Measurements from ENCODE around the gene BFSP1. TPM values are rescaled to one million over a fixed set of nuclear protein-coding genes. Genes with fewer than 3 reads are reported as not detected.

The BFSP1 gene
- total RNA-seq, 1 donor from 2014 or later = 9.6 TPM

DNA sequence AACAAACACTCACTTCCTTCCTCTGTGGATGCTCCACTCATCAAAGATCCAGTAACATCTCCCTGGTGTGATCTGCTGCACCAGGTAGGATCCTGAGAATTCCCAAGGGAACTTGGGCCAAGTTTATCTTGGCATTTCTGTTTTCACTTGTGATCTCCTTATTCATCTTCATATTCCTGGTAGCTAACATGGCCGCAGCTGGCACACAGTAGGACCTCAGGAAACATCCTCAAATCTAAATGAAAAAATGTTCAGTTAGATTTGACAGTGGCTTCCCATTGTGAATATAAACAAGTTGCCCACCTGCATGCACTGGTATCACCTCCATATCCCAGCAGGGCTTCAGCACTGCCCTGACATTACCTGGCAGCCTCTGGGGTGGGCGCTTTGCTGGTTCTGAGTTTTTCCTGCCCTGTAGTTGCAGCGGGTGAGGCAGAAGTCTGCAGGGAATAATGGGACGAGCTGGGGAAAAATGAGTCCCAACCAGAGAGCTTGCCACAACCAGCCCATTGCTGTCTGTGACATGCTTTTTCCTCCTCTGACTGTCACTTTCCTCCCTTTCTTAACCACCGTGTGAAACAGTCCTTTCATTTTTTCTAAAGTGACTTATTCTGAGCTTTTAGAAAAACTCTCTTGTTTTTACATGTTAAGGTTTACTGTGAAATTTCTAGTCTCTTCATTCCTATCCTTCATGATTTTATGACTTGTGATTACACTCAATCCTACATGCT, 29.3 kb upstream of the BFSP1 start:
- Mint-ChIP-seq H3K27ac (ENCODE audit: unreplicated experiment) (peak overlapping the region; percentile 100), H3K4me1 (ENCODE audit: low read depth) (peaks cover 95% of the 10 kb centered on the region), H3K36me3 (ENCODE audit: low read depth) (no peaks in the 10 kb centered on the region), H3K4me3 (ENCODE audit: unreplicated experiment) (no peak overlapping the region), H3K9me3 (ENCODE audit: low read depth) (no peaks in the 10 kb centered on the region), H3K27me3 (ENCODE audit: low read depth) (no peaks in the 10 kb centered on the region)
- TF ChIP-seq, protein P1, sequence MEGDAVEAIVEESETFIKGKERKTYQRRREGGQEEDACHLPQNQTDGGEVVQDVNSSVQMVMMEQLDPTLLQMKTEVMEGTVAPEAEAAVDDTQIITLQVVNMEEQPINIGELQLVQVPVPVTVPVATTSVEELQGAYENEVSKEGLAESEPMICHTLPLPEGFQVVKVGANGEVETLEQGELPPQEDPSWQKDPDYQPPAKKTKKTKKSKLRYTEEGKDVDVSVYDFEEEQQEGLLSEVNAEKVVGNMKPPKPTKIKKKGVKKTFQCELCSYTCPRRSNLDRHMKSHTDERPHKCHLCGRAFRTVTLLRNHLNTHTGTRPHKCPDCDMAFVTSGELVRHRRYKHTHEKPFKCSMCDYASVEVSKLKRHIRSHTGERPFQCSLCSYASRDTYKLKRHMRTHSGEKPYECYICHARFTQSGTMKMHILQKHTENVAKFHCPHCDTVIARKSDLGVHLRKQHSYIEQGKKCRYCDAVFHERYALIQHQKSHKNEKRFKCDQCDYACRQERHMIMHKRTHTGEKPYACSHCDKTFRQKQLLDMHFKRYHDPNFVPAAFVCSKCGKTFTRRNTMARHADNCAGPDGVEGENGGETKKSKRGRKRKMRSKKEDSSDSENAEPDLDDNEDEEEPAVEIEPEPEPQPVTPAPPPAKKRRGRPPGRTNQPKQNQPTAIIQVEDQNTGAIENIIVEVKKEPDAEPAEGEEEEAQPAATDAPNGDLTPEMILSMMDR (IDR thresholded peaks at IDR 0.05) = no peak
- no peak for DNase-seq (ENCODE audit: low spot score)

DNA sequence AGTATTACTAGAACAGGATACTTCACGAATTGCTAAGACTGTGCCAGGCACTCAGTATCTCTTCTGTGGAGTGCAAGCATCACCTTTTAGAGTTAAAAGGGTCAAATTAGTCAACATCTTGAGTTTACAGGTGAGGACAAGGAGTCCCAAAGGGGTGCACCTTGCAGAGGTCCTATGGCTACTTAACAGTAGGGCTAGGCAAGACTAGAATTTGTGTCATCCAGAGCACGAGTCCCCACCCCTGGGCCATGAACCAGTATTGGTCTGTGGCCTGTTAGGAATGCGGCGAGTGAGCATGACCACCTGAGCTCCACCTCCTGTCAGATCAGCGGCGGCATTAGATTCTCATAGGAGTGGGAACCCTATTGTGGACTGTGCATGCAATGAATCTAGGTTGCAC, 28.2 kb upstream of the BFSP1 start:
- Mint-ChIP-seq H3K27me3 (ENCODE audit: low read depth) (no peaks in the 10 kb centered on the region), H3K4me3 (ENCODE audit: unreplicated experiment) (no peak overlapping the region), H3K36me3 (ENCODE audit: low read depth) (no peaks in the 10 kb centered on the region), H3K4me1 (ENCODE audit: low read depth) (peaks cover 88% of the 10 kb centered on the region), H3K27ac (ENCODE audit: unreplicated experiment) (peak overlapping the region; percentile 100), H3K9me3 (ENCODE audit: low read depth) (no peaks in the 10 kb centered on the region)
- TF ChIP-seq, protein P1 (IDR thresholded peaks at IDR 0.05) = no peak
- no peak for DNase-seq (ENCODE audit: low spot score)

DNA sequence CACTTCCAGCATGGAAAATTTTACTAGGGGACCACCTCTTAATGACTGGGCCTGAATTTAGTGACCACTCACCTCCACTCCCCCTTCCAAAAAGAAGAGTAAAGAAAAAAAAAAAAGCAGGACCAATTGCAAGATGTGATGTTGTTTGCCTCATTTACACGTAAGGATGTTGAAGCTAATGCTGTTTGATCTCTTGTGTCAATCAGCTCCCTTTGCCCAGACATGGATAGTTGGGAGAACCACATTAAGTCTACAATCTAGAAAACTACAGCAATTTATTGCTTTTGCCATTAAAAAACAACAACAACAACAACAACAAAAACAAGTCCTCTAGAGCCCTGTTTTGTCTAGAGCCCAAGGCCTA, 27.7 kb upstream of the BFSP1 start:
- Mint-ChIP-seq H3K27me3 (ENCODE audit: low read depth) (no peaks in the 10 kb centered on the region), H3K4me3 (ENCODE audit: unreplicated experiment) (peak overlapping the region; percentile 71), H3K4me1 (ENCODE audit: low read depth) (peaks cover 86% of the 10 kb centered on the region), H3K36me3 (ENCODE audit: low read depth) (no peaks in the 10 kb centered on the region), H3K9me3 (ENCODE audit: low read depth) (no peaks in the 10 kb centered on the region), H3K27ac (ENCODE audit: unreplicated experiment) (peak overlapping the region; percentile 100)
- no peak for DNase-seq (ENCODE audit: low spot score)
- TF ChIP-seq, protein P1 (IDR thresholded peaks at IDR 0.05) = peak; percentile 10

DNA sequence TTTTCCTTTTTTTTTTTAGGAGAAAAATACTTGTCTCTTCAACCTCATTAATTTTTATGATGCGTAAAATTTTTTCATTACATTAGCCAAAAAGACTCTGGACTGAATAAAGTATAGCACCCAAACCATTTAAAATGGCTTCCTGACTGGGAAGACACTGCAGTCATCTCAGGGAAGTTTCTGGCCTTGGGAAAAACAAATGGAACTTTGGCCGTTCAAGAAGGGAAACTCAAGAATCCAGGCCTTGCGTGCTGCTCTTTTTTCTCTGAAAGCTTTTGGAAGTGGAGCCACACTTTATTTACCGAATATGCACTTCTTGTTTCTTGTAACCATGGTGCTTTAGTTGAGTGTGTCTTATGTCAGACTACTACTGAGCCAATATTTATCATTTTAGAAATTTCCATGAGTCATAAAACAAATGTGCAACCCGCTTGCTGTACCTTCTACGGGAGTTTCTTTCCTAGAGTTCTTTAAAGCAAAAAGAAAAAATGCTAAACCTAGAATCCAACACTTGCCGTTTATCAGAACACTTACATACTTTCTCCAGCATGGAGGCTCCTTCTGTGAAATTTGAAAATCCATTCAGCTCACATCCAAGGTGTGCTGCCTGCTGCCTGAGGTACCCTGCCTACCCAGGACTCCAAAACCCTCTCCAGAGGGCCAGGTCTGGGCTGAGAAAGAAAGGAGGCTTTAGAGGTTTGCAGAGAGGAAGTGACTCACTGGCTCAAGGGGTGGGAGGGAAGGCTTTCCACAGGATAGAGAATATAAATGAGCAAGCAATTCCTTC, 27.2 kb upstream of the BFSP1 start:
- no peak for DNase-seq (ENCODE audit: low spot score)
- TF ChIP-seq, protein P1 (IDR thresholded peaks at IDR 0.05) = no peak
- H3K27me3 Mint-ChIP-seq (ENCODE audit: low read depth) = no peaks in the 10 kb centered on the region

DNA sequence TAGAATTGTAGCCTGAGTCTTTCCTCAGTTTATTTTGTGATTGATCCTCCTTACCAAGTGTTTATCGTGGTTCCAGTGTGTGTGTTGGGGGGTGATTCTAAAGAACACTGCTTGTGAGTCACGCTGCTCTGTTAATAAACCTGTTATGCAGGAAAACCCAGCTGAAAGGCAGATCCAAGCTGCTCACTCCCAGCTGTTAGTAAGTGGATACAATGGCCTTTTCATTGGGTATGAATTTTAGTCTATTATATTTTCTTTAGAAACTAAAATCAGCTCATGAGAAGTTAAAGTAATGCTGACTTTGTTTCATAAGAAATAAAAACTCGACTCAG, 26.5 kb upstream of the BFSP1 start:
- no peaks in the 10 kb centered on the region for H3K27me3 Mint-ChIP-seq (ENCODE audit: low read depth)
- no peaks in the 10 kb centered on the region for H3K9me3 Mint-ChIP-seq (ENCODE audit: low read depth)
- peak overlapping the region; percentile 100 for H3K27ac Mint-ChIP-seq (ENCODE audit: unreplicated experiment)
- DNase-seq (ENCODE audit: low spot score) = no peak
- no peaks in the 10 kb centered on the region for H3K36me3 Mint-ChIP-seq (ENCODE audit: low read depth)
- H3K4me3 Mint-ChIP-seq (ENCODE audit: unreplicated experiment) = peak overlapping the region; percentile 71
- peaks cover 74% of the 10 kb centered on the region for H3K4me1 Mint-ChIP-seq (ENCODE audit: low read depth)
- TF ChIP-seq, protein P1 (IDR thresholded peaks at IDR 0.05) = no peak

More for the DNA sequence above, 27.2 kb upstream of the BFSP1 start:
- H3K9me3 Mint-ChIP-seq (ENCODE audit: low read depth) = no peaks in the 10 kb centered on the region
- H3K4me3 Mint-ChIP-seq (ENCODE audit: unreplicated experiment) = peak overlapping the region; percentile 71
- peak overlapping the region; percentile 100 for H3K27ac Mint-ChIP-seq (ENCODE audit: unreplicated experiment)
- H3K36me3 Mint-ChIP-seq (ENCODE audit: low read depth) = no peaks in the 10 kb centered on the region
- H3K4me1 Mint-ChIP-seq (ENCODE audit: low read depth) = peaks cover 81% of the 10 kb centered on the region
